Stimulated activated CD4-positive, alpha-beta T cell treated with anti-CD3 and anti-CD28 coated beads, Interleukin-12 subunit alpha, Interleukin-12 subunit beta, amount 100 ng/mL, for 48 hours (primary cell): Measurements from ENCODE around the gene ANXA2.

Experiments
- DNase-seq, 3 donors: peaks; one replicate each; pipeline ENCODE4 v3.0.0-alpha.2; 2020; ENCODE audit warnings: low read depth in 2 of 3, low spot score in 1 of 3

ANXA2 gene

GRCh38 chr15:60370869-60371136 is 27.0 kb downstream of the ANXA2 start:
- no peak for DNase-seq

- DNase-seq, result no peak
These were observed 27.5 kb downstream of the ANXA2 start for GRCh38 chr15:60370105-60370868.

- DNase-seq, result no peak
These were observed 28.1 kb downstream of the ANXA2 start for GRCh38 chr15:60369696-60370095.

GRCh38 chr15:60364612-60364924 is 33.2 kb downstream of the ANXA2 start:
- DNase-seq, result no peak

- DNase-seq, result no peak
These were observed 33.7 kb downstream of the ANXA2 start for GRCh38 chr15:60363903-60364611.

GRCh38 chr15:60363087-60363549 is 34.7 kb downstream of the ANXA2 start:
- DNase-seq, result no peak

GRCh38 chr15:60362321-60363086 is 35.3 kb downstream of the ANXA2 start:
- peak; percentile 35 to 43 (median 43) for DNase-seq

GRCh38 chr15:60359738-60360137 is 38.0 kb downstream of the ANXA2 start:
- peak in 2 of 3 donors; percentile 11 to 49 for DNase-seq

GRCh38 chr15:60358935-60359682 is 38.7 kb downstream of the ANXA2 start:
- DNase-seq, result no peak

- no peak for DNase-seq
These were observed 41.0 kb downstream of the ANXA2 start for GRCh38 chr15:60356832-60357231.

- DNase-seq, result no peak
These were observed 42.5 kb downstream of the ANXA2 start for GRCh38 chr15:60355148-60355857.

- DNase-seq, result no peak
These were observed 44.4 kb downstream of the ANXA2 start for GRCh38 chr15:60353245-60353920.

GRCh38 chr15:60352525-60352924 is 45.3 kb downstream of the ANXA2 start:
- no peak for DNase-seq

GRCh38 chr15:60351066-60351465 is 46.7 kb downstream of the ANXA2 start:
- no peak for DNase-seq

- no peak for DNase-seq
These were observed 47.7 kb downstream of the ANXA2 start for GRCh38 chr15:60350108-60350507.

GRCh38 chr15:60349589-60349988 is 48.2 kb downstream of the ANXA2 start:
- DNase-seq, result no peak

- DNase-seq, result no peak
These were observed 50.2 kb downstream of the ANXA2 start for GRCh38 chr15:60347480-60348049.

- DNase-seq, result no peak
These were observed 51.1 kb downstream of the ANXA2 start for GRCh38 chr15:60346653-60347052.

GRCh38 chr15:60346077-60346476 is 51.7 kb downstream of the ANXA2 start:
- DNase-seq, result no peak

- no peak for DNase-seq
These were observed 52.2 kb downstream of the ANXA2 start for GRCh38 chr15:60345598-60345997.
